MV-4-11 (cell line): Measurements from ENCODE around the gene ENTPD7.

ENCODE experiments used
- DNase-seq: peaks from one replicate; lab custom pipeline; 2025; lab: John Stamatoyannopoulos, UW

The ENTPD7 gene

GRCh38 chr10:99648717-99649116 is 10.6 kb upstream of the ENTPD7 start:
- DNase-seq: peak; percentile 32

GRCh38 chr10:99652800-99653390 is 6.4 kb upstream of the ENTPD7 start:
- no peak for DNase-seq

- peak; percentile 26 for DNase-seq
These were observed 4.7 kb upstream of the ENTPD7 start for GRCh38 chr10:99654390-99655175.

- peak; percentile 83 for DNase-seq
These were observed 2.9 kb upstream of the ENTPD7 start for GRCh38 chr10:99656199-99657064.

GRCh38 chr10:99658622-99659030 is 683 bp upstream of the ENTPD7 start:
- DNase-seq: no peak

GRCh38 chr10:99659868-99660366 is 608 bp downstream of the ENTPD7 start:
- DNase-seq: no peak

GRCh38 chr10:99660662-99661376 is 1.5 kb downstream of the ENTPD7 start:
- no peak for DNase-seq

GRCh38 chr10:99661377-99661763 is 2.1 kb downstream of the ENTPD7 start:
- DNase-seq: no peak

- no peak for DNase-seq
These were observed 6.0 kb downstream of the ENTPD7 start for GRCh38 chr10:99665304-99665703.

- no peak for DNase-seq
These were observed 7.9 kb downstream of the ENTPD7 start for GRCh38 chr10:99667108-99667751.

GRCh38 chr10:99671386-99671785 is 12.1 kb downstream of the ENTPD7 start:
- DNase-seq: peak; percentile 56

GRCh38 chr10:99672884-99673283 is 13.6 kb downstream of the ENTPD7 start:
- no peak for DNase-seq

GRCh38 chr10:99673492-99673891 is 14.2 kb downstream of the ENTPD7 start:
- peak; percentile 59 for DNase-seq

- DNase-seq: peak; percentile 94
These were observed 15.5 kb downstream of the ENTPD7 start for GRCh38 chr10:99674762-99675161.

GRCh38 chr10:99676426-99676825 is 17.1 kb downstream of the ENTPD7 start:
- DNase-seq: peak; percentile 15

- DNase-seq: no peak
These were observed 17.6 kb downstream of the ENTPD7 start for GRCh38 chr10:99676895-99677294.

- peak; percentile 14 for DNase-seq
These were observed 19.6 kb downstream of the ENTPD7 start for GRCh38 chr10:99678921-99679320.

- DNase-seq: peak; percentile 55
These were observed 22.2 kb downstream of the ENTPD7 start for GRCh38 chr10:99681553-99681952.

- DNase-seq: no peak
These were observed 22.7 kb downstream of the ENTPD7 start for GRCh38 chr10:99682032-99682431.

- DNase-seq: no peak
These were observed 23.4 kb downstream of the ENTPD7 start for GRCh38 chr10:99682752-99683151.

- peak; percentile 98 for DNase-seq
These were observed 26.3 kb downstream of the ENTPD7 start for GRCh38 chr10:99685597-99685967.
